HG02840 (cell line): ENCODE measurements around the gene PITX3.
"Not testable (repeated sequence)": the region's sequence is repeated elsewhere in the genome, so short reads cannot be mapped to it uniquely, and the experiment has no call there.

Experiments
- ATAC-seq: cut with Tn5 transposase; IDR thresholded peaks from one replicate; pipeline ENCODE4 v1.9.1; 2021; ENCODE audit warnings: mild to moderate bottlenecking, moderate library complexity, moderate number of reproducible peaks; ENCODE audit not compliant: unreplicated experiment, low FRiP score

The PITX3 gene

GRCh38 chr10:102229810-102230263 lies 11.5 kb downstream of the PITX3 start:
- ATAC-seq: no peak

GRCh38 chr10:102227050-102227449 lies 14.3 kb downstream of the PITX3 start:
- ATAC-seq: no peak

DNA sequence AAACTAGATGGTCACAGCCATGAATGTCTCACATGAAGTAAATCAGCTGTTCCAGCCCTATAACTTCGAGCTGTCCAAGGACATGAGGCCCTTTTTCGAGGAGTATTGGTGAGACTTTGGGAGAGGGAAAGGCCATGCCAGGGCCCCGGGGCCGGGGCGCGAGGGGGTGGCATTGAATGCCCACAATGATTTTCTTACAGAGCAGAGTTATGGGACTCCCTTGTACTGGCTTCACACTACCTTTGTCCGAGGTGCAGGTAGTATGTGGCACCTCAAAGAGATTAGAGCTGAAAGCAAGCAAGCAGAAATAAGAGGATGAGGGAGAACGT lies 14.8 kb downstream of the PITX3 start:
- ATAC-seq: no peak

GRCh38 chr10:102225646-102226541 lies 15.4 kb downstream of the PITX3 start, which contains the start of gene ELOVL3:
Gene ELOVL3, plus strand, starts transcription at chr10:102226299. Its CDS starts 250 bp downstream, at chr10:102226549.
- ATAC-seq: peak; percentile 66

GRCh38 chr10:102222797-102223196 lies 18.5 kb downstream of the PITX3 start:
- ATAC-seq: no peak

DNA sequence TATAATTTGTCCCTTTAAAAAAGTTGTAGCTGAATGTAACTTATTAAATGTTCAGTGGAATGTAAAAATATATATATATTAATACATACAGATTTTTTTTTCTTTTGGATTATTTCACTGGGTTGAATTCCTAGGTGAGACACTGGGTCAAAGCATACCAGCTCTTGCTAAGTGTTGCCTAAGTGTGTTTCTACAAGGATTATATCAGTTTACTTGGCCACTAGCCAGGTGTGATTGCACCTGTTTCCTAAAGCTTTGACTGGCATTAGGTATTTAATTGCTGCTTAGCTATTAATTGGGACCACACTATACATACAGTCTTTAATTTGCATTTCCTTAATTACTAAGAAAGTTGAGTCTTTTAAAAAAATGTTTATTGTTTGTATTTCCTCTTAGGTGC lies 20.7 kb downstream of the PITX3 start:
- no peak for ATAC-seq

- ATAC-seq: no peak
These were observed 21.9 kb downstream of the PITX3 start for GRCh38 chr10:102219370-102219769.

DNA sequence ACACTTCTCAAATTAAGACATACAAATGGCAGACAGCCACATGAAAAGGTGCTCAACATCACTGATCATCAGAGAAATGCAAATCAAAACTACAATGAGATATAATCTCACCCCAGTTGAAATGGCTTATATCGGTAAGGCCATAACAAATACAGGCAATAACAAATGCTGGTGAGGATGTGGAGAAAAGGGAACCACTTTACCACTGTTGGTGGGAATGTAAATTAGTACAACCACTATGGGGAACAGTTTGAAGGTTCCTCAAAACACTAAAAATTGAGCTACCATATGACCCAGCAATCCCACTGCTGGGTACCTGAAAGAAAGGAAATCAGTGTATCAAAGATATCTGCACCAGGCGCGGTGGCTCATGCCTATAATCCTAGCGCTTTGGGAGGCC lies 27.7 kb downstream of the PITX3 start:
- ATAC-seq: not testable (repeated sequence)

DNA sequence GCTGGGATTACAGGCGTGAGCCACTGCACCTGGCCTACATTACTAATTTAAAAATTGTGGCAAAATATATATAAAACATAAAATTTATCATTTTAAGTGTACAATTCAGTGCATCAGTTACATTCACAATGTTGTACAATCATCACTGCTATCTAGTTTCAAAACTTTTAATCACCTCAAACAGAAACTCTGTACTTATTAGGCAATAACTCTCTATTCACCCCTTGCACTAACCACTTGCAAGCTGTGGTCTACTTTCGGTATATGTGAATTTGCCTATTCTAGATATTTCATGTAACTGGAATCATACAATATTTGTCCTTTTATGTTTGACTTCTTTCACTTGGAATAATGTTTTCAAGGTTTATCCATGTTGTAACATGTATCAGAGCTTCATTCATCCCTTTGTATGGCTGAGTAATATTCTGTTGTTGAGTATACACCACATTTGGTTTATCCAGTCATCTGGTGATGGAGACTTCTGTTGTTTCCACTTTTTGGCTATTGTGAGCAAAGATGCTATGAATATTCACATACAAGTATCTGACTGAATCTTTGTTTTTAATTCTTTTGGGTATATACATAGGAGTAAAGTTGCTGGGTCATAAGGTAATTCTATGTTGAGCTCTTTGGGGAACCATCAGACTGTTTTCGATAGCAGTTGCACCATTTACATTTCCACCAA lies 29.6 kb downstream of the PITX3 start:
- ATAC-seq: no peak

DNA sequence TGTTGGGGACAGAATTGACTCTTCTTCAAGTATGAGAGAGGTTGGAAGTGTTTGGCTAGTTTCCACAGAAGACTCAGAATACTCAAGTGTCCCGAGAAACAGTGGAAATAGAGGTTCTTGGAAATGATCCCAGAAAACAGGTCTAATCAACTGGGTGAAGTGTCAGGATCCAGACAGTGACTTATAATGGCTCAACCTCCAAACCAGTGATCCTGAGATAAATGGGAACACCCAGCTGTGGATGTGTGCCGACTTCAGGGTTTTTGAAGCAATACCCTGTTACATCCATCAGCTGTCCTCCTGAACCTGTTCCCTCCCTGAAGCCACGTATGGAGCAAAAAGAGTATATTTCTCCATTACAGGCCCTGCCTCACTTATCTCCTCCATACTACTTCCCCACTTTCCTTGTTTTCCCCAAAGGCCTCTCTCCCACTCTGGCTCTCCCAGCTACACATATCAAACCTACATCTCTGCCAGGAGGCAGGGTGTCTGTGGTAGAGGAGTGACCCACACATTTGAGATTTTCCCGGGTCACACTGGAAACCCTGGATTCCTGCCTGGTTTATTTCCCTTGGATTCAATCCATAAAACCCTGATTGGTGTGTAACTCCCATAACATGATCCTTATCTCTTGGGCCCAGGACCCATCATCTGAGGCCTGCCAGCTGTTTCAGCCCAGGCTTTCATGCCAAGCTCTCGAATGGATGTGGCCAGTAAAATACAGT lies 32.8 kb downstream of the PITX3 start:
- no peak for ATAC-seq

DNA sequence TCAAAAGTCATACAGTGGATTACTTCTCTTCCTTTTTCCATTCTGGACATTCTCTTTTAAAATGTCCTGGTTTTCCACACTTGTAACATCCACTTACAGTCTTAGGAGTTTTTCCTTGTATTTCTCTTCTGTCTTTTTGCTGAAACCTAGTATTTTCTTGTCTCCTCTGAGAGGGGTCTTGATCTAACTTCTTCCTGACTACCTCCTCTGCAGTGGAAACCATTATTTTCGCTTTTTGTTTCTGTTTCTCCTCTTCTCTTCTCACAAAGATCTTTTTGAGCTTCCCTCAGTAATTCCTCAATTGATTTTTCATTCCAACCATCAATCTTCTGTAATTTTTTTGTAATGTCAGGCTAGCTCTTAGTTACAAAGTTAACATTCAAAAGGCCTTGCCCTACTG lies 38.9 kb downstream of the PITX3 start:
- no peak for ATAC-seq

DNA sequence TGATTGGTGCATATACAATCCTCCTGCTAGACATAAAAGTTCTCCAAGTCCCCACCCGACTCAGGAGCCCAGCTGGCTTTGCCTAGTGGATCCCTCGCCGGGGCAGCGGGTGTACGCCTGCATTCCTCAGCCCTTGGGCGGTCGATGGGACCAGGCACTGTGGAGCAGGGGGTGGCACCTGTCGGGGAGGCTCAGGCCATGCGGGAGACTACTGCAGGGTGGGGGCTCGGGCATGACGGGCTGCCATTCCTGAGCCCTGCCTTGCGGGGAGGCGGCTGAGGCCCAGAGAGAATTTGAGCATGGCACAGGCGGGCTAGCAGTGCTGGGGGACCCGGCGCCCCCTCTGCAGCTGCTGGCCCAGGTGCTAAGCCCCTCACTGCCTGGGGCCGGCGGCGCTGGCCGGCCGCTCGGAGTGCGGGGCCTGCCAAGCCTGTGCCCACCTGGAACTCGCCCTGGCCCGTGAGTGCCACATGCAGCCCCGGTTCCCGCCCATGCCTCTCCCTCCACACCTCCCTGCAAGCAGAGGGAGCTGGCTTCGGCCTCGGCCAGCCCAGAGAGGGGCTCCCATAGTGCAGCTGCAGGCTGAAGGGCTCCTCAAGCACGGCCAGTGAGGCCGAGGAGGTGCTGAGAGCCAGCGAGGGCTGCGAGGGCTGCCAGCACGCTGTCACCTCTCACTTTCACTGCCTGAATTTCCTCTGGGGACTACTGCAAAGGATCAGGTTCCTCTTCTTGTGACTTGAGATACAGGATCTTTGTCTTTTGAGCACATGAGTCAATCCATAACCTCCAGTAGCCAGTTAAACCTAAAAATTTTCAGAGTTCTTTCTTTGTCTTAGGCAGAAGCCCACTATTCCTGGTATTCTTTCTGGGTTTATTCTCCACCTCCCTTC lies 40.3 kb downstream of the PITX3 start:
- no peak for ATAC-seq

GRCh38 chr10:102198027-102198426 lies 43.3 kb downstream of the PITX3 start:
- ATAC-seq: no peak

- no peak for ATAC-seq
These were observed 44.4 kb downstream of the PITX3 start for GRCh38 chr10:102196893-102197292.

DNA sequence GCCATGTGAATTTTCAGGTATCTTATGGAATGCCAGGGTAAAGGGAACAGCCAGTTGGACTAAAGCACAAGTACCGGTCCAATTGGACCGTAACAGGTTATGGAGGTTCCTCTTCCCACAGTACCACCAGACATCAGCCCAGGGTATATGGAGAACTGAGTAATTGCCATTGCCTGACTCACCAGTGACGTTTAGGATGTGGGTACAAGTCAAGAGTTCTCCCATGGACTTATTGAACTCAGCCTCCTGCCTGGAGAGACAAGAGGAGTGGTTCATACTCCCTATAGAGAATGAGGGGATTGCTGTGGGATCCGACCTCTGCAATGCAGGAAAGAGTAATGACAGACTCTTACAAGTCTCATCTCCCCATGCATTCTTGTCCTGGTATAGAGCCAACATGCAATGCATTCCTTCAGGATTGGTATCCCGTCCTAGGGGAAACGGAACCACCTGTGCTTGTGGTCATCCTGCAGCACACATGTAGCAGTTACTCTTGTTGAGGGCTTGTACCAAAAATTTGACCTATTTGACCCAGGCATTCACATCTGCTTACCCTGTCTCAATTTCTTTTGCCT lies 45.9 kb downstream of the PITX3 start:
- ATAC-seq: no peak

DNA sequence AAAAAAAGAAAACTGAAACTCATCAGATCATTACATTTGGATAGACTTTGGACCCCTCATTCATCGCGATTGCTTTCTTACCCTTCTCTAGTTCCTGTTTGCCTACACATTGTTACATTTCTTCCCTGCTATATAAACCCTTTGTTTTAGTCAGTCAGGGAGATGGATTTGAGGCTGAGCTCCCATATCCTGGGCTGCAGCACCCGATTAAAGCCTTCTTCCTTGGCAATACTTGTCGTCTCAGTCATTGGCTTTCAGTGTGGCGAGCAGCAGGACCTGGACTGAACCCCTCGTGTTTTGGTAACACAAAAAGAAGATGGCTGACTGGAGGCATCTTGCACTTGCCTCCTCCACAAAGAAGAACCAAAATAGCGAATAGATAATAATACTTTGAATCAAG lies 49.4 kb downstream of the PITX3 start:
- no peak for ATAC-seq

DNA sequence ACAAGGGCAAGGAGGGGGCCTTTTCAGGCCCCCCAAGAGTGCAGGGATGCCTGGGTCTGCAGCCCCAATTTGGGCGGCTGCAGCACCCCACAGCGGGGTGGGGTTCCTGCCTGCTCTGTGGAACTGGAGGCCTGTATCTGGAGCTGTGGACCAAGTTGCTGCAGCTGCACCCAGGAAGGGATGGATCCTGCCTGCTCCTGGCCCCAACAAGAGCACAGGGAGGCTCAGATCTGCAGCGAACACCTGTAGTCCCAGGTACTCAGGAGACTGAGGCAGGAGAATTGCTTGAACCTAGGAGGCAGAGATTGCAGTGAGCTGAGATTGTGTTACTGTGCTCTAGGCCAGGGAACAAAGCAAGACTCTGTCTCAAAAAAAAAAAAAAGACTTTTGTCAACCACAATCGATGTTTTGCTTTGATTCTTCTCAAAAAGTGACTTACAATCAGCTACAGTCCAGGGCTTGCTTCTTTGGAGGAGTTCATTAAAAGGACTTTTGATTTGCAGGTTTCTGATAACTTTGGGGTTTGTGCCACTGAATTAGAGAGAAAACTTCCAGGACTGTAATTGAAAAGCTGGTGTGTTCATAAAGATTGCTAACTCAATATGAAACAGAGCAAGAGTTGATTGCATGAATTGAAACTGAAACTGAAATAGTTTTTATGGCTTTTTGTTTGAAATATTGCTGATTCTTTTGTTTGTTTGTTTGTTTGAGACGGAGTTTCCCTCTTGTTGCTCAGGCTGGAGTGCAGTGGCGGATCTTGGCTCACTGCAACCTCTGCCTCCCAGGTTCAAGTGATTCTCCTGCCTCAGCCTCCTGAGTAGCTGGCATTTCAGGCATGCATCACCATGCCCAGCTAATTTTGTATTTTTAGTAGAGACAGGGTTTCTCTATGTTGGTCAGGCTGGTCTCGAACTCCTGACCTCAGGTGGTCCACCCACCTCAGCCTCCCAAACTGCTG lies 52.1 kb downstream of the PITX3 start:
- not testable (repeated sequence) for ATAC-seq

- ATAC-seq: no peak
These were observed 52.9 kb downstream of the PITX3 start for GRCh38 chr10:102188298-102188940.
